ENCODE results near the gene GNPTG. TPM values are rescaled to one million over a fixed set of nuclear protein-coding genes. Genes with fewer than 3 reads are reported as not detected.

GNPTG gene
- total RNA-seq, 2 experiments from 2014 or later = 27.6 to 32.0 TPM

DNA sequence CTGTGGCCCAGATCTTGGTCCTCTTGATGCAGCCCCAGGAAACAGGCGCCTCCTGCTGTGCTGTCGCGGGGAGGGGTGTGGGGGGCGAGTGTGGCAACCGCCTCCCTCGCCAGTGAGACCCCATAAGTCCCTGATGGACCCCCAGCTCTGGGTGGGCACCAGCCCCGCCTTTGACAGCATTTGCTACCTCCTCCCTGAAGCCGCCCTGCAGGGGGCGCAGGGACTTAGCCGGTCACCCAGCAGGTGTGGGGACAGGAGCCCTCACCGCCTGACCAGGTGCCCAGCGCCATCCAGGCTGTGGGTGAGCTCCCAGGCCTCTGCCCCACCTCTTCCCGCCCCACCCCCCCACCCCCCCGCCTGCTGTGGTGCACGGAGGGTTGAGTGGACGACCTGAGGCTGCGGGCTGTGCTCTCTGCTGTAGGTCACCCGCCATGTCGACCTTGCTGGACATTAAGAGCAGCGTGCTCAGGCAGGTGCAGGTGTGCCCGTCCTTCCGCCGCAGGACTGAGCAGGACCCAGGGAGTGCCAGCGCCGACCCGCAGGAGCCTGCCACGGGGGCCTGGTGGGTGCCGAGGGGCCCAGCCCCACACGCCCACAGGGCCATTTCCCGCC lies 13.5 kb upstream of the GNPTG start:
- peaks cover 12% of the 10 kb centered on the region for H3K27me3 Mint-ChIP-seq
- no peak overlapping the region for H3K27ac Mint-ChIP-seq
- ChIA-PET POLR2A (no interaction called here), CTCF (no interaction called here)
- no peak overlapping the region for H3K4me3 ChIP-seq (ENCODE audit: low read length)
- peaks cover 42% of the 10 kb centered on the region for H3K4me1 ChIP-seq (ENCODE audit: insufficient read depth, low read length)
- peaks cover 2% of the 10 kb centered on the region for H3K36me3 Mint-ChIP-seq (ENCODE audit: low read depth)
- ATAC-seq (ENCODE audit: poor library complexity) (no peak), DNase-seq (peak in 6 of 14 experiments; percentile 15 to 60 (median 32))
- peaks cover 11 to 23% of the 10 kb centered on the region in 2 experiments for H3K27me3 ChIP-seq (ENCODE audit: control insufficient read depth in 1 of 2, insufficient read depth in 2 of 2, low read length in 2 of 2)
- peaks cover 11% of the 10 kb centered on the region for H3K4me1 Mint-ChIP-seq (ENCODE audit: low read depth)
- H3K9me3 Mint-ChIP-seq = no peaks in the 10 kb centered on the region
- H3K36me3 ChIP-seq (ENCODE audit: insufficient read depth, low read length) = no peaks in the 10 kb centered on the region
- no peak for TF ChIP-seq CTCF (IDR thresholded peaks at IDR 0.05)
- H3K9me3 ChIP-seq (ENCODE audit: control insufficient read depth in 1 of 2, insufficient read depth in 1 of 2, low read length in 2 of 2) = peaks cover 0 to 10% of the 10 kb centered on the region in 2 experiments
- H3K27ac ChIP-seq (ENCODE audit: low read depth in 1 of 2, low read length in 2 of 2) = no peak overlapping the region
- no peak overlapping the region for H3K4me3 Mint-ChIP-seq
- intact Hi-C loops (cut with DNase I, micrococcal nuclease) = no loop called here

DNA sequence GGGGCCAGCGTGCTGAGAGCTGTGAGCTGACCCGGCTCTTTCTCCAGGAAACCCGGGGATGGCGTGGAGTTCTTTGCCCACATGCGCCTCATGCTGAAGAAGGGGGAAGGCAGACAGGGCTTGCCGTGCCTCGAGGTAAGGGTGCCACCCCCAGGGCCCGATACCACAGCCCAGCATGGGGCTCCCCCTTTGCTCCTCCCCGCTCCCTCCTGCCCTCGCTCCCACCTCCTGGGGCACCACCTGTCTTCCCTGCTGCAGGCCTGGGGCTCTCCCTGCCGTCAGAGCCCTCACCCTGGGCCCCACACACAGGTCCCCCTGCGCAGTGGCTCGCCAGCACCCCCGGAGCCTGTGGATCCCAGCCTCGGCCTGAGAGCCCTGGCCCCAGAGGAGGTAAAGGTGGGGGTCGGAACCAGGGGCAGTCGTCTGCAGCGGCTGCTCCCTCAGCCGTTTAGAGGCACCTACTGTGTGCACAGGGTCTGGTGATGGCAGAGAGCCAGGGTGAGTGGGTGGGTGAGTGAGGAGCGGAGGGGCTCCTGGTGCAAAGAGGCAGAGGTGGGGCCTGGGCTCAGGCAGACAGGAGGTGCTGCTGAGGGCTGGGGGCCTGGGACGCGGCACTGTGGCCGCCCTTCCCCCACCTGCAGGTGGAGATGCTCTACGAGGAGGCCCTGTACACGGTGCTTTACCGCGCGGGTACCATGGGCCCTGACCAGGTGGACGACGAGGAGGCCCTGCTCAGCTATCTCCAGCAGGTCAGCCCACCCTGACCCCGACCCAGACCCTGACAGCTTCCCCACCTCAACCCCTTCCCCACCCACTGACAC lies 12.7 kb upstream of the GNPTG start:
- Mint-ChIP-seq H3K36me3 (ENCODE audit: low read depth) (peaks cover 4% of the 10 kb centered on the region), H3K27ac (no peak overlapping the region), H3K4me3 (no peak overlapping the region), H3K9me3 (no peaks in the 10 kb centered on the region), H3K27me3 (peaks cover 12% of the 10 kb centered on the region), H3K4me1 (ENCODE audit: low read depth) (peaks cover 13% of the 10 kb centered on the region)
- Histone ChIP-seq H3K4me3 (ENCODE audit: low read length) (no peak overlapping the region), H3K27ac (ENCODE audit: low read depth in 1 of 2, low read length in 2 of 2) (no peak overlapping the region), H3K9me3 (ENCODE audit: control insufficient read depth in 1 of 2, insufficient read depth in 1 of 2, low read length in 2 of 2) (peaks cover 0 to 9% of the 10 kb centered on the region in 2 experiments), H3K36me3 (ENCODE audit: insufficient read depth, low read length) (no peaks in the 10 kb centered on the region), H3K27me3 (ENCODE audit: control insufficient read depth in 1 of 2, insufficient read depth in 2 of 2, low read length in 2 of 2) (peaks cover 10 to 19% of the 10 kb centered on the region in 2 experiments), H3K4me1 (ENCODE audit: insufficient read depth, low read length) (peaks cover 43% of the 10 kb centered on the region)
- no peak for DNase-seq
- ChIA-PET POLR2A (no interaction called here), CTCF (no interaction called here)
- no peak for ATAC-seq (ENCODE audit: poor library complexity)
- intact Hi-C loops (cut with DNase I, micrococcal nuclease) = no loop called here
- TF ChIP-seq CTCF (IDR thresholded peaks at IDR 0.05) = no peak

DNA sequence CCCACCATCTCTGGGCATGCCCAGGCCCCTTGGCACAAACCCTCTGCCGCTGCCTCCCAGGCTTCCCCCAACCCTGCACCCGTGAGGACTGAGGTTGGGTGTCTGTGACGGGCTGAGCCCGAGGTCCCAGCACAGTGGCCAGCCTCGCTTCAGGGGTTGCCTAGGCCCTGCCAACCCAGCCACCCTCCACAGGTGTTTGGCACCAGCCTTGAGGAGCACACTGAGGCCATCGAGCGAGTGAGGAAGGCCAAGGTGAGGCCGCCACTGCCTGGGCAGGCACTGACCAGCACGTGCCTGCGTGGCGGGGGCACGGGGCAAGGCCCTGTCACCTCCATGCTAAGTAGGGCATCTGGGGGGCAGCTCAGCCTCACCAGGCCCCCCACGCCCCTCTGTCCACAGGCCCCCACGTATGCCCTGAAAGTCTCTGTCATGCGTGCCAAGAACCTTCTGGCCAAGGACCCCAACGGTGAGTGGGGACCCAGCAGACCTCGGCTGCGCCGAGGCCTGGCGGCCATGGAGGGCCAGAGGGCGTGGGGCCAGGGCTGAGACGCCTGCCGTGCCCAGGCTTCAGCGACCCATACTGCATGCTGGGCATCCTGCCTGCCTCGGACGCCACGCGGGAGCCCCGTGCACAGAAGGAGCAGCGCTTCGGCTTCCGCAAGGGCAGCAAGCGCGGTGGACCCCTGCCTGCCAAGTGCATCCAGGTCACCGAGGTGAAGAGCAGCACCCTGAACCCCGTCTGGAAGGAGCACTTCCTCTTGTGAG lies 10.8 kb upstream of the GNPTG start:
- peaks cover 26% of the 10 kb centered on the region for H3K4me1 ChIP-seq (ENCODE audit: insufficient read depth, low read length)

More for the DNA sequence above, 10.8 kb upstream of the GNPTG start:
- Histone ChIP-seq H3K36me3 (ENCODE audit: insufficient read depth, low read length) (no peaks in the 10 kb centered on the region), H3K4me3 (ENCODE audit: low read length) (no peak overlapping the region), H3K27me3 (ENCODE audit: control insufficient read depth in 1 of 2, insufficient read depth in 2 of 2, low read length in 2 of 2) (peaks cover 0 to under 1% of the 10 kb centered on the region in 2 experiments), H3K9me3 (ENCODE audit: control insufficient read depth in 1 of 2, insufficient read depth in 1 of 2, low read length in 2 of 2) (no peaks in the 10 kb centered on the region), H3K27ac (ENCODE audit: low read depth in 1 of 2, low read length in 2 of 2) (no peak overlapping the region)
- Mint-ChIP-seq H3K27me3 (no peaks in the 10 kb centered on the region), H3K36me3 (ENCODE audit: low read depth) (peaks cover 4% of the 10 kb centered on the region), H3K4me1 (ENCODE audit: low read depth) (peaks cover 13% of the 10 kb centered on the region), H3K4me3 (no peak overlapping the region), H3K9me3 (no peaks in the 10 kb centered on the region), H3K27ac (no peak overlapping the region)
- DNase-seq (peak in 1 of 14 experiments; percentile 28), ATAC-seq (ENCODE audit: poor library complexity) (no peak)
- TF ChIP-seq CTCF (IDR thresholded peaks at IDR 0.05) = no peak
- ChIA-PET CTCF (no interaction called here), POLR2A (no interaction called here)
- intact Hi-C loops (cut with DNase I, micrococcal nuclease) = no loop called here
